DOHH2 (cell line): ENCODE results near the gene ABCC8.

ENCODE experiments used
- EZH2phosphoT487 ChIP-seq: fragments of 200-600 bp; sonication (generic); IDR thresholded peaks from 2 replicates; pipeline ENCODE4 v1.6.1; 2017; ENCODE audit warnings: borderline replicate concordance, mild to moderate bottlenecking, antibody characterized with exemption, low read length, moderate library complexity, mixed read lengths
- TF ChIP-seq, protein P1 (sequence below): fragments of 200-600 bp; sonication (generic); IDR thresholded peaks from one replicate; pipeline ENCODE4 v1.5.1; 2014; ENCODE audit warnings: antibody characterized with exemption, mild to moderate bottlenecking, low read depth, low read length; ENCODE audit not compliant: poor library complexity, severe bottlenecking

DNA sequence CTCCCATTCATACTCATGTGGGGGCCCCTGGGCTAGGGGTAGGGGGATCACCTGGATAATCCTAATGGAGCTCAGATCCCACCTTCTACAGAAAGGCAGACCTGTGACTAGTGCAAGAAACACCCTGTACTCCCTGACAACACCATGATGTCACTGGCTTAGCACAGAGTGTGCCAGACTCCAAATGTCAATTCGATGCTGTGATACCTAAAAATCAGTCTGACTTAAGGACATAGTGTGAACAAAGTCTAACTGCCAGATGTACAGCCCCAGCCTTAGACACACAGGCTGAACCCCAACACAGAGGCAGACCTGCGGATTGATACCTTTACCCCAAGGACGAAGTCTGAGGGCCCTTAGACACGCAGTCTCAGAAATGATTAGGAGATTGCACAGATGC is 8.5 kb downstream of the ABCC8 start:
- no peak for TF ChIP-seq EZH2phosphoT487
- TF ChIP-seq, protein P1, sequence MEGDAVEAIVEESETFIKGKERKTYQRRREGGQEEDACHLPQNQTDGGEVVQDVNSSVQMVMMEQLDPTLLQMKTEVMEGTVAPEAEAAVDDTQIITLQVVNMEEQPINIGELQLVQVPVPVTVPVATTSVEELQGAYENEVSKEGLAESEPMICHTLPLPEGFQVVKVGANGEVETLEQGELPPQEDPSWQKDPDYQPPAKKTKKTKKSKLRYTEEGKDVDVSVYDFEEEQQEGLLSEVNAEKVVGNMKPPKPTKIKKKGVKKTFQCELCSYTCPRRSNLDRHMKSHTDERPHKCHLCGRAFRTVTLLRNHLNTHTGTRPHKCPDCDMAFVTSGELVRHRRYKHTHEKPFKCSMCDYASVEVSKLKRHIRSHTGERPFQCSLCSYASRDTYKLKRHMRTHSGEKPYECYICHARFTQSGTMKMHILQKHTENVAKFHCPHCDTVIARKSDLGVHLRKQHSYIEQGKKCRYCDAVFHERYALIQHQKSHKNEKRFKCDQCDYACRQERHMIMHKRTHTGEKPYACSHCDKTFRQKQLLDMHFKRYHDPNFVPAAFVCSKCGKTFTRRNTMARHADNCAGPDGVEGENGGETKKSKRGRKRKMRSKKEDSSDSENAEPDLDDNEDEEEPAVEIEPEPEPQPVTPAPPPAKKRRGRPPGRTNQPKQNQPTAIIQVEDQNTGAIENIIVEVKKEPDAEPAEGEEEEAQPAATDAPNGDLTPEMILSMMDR = no peak
